ENCODE results near the gene AK2. TPM values are rescaled to one million over a fixed set of nuclear protein-coding genes. Genes with fewer than 3 reads are reported as not detected.

The AK2 gene
- total RNA-seq, 1 experiment from 2014 or later = 159 TPM

DNA sequence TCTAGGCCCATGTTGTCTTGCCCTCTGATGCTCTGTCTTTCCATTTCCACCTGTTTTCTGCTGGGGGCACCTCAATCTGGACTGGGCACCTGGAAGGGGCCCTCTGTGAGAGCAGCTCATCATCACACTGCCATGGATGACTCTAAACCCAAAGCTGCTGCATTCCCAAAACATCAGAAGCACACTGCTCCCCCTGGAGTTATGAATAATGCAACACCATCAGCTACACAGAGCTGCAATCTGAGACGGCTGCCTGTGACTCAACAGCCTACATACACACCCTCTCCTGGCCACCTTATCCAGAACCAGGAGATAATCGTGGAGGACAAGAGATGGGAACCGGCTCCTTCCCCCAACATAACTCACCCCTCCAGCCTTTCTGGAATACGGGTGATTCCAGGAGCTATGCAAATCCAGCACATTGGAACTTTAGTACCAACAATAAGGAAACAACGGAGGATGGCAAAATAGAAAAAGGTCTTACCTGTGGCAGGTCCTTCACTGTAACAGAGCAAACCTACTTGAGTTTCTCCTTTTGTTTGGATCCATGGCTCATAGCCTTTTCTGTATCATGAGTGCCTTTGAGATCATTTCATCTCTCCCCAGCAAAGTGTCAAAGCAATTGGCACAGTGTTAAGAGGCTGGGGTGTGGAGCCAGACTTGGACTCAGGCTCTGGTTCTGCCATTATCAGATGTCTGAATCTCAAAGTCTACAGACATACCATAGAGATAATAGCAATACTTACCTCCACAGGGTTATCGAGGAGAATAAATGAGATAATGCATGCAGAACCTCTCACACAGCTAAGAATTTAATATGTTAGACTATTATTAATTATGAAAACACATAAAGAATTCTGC lies 29.3 kb downstream of the AK2 start:
- H3K4me1 ChIP-seq (ENCODE audit: insufficient read depth, low read length) = no peaks in the 10 kb centered on the region
- no peak overlapping the region for H4K8ac ChIP-seq (replicated peaks; ENCODE audit: insufficient read length, low read depth, low read length)
- H4K91ac ChIP-seq (ENCODE audit: insufficient read length, low read depth, low read length) = no peak overlapping the region
- H2AFZ ChIP-seq (ENCODE audit: low read length) = no peak overlapping the region
- H3K9me3 ChIP-seq (ENCODE audit: control insufficient read depth, low read depth, low read length) = no peaks in the 10 kb centered on the region
- H3K4ac ChIP-seq (ENCODE audit: low read depth, low read length) = no peak overlapping the region
- no peak overlapping the region for H3K56ac ChIP-seq (ENCODE audit: insufficient read length, low read depth, low read length)
- no peak overlapping the region for H3K14ac ChIP-seq (ENCODE audit: insufficient read depth, low read length)
- no peaks in the 10 kb centered on the region for H3K23me2 ChIP-seq (ENCODE audit: insufficient read length, low read depth, low read length, poor library complexity, severe bottlenecking)
- H2BK12ac ChIP-seq (ENCODE audit: insufficient read length, low read depth, low read length) = no peak overlapping the region
- no peaks in the 10 kb centered on the region for H3K27me3 ChIP-seq (ENCODE audit: insufficient read depth, low read length)
- no peak overlapping the region for H2BK5ac ChIP-seq (ENCODE audit: insufficient read length, low read length)
- no peak overlapping the region for H2BK120ac ChIP-seq (ENCODE audit: low read depth, low read length, poor library complexity, severe bottlenecking)
- no peak overlapping the region for H2BK15ac ChIP-seq (ENCODE audit: low read depth, low read length)
- no peak overlapping the region for H3K18ac ChIP-seq (ENCODE audit: insufficient read length, low read depth, low read length)
- H3K27ac ChIP-seq (ENCODE audit: insufficient read length, low read depth, low read length) = no peak overlapping the region
- H3K4me2 ChIP-seq (ENCODE audit: insufficient read depth, insufficient read length, low read length) = no peak overlapping the region
- no peak overlapping the region for H2AK5ac ChIP-seq (ENCODE audit: insufficient read length, low read length)
- H4K5ac ChIP-seq (ENCODE audit: insufficient read length, low read depth, low read length) = no peak overlapping the region
- H3K9ac ChIP-seq (ENCODE audit: extremely low read depth, insufficient read length, low read length) = no peak overlapping the region
- Mint-ChIP-seq H3K4me3 (no peak overlapping the region), H3K9me3 (no peaks in the 10 kb centered on the region), H3K27me3 (ENCODE audit: low read depth) (no peaks in the 10 kb centered on the region; the same call in 1 of the 2 replicates), H3K4me1 (peaks cover 17 to 22% of the 10 kb centered on the region in 2 experiments), H3K27ac (peak overlapping the region in 1 of 3 experiments; percentile 80; a peak in 3 of 7 replicates), H3K36me3 (ENCODE audit: insufficient read depth in 1 of 3, low read depth in 3 of 3) (peaks cover 19 to 55% (median 37%) of the 10 kb centered on the region in 3 experiments; a peak in 6 of 7 replicates)
- H3K23ac ChIP-seq (ENCODE audit: insufficient read length, low read depth, low read length) = no peak overlapping the region
- no peaks in the 10 kb centered on the region for H4K20me1 ChIP-seq (ENCODE audit: control insufficient read depth, insufficient read depth, insufficient read length)
- no peak overlapping the region for H3T11ph ChIP-seq (ENCODE audit: low read length)
- no peaks in the 10 kb centered on the region for H3K79me1 ChIP-seq (ENCODE audit: insufficient read depth, low read depth, low read length, poor library complexity, severe bottlenecking)
- no CpG with 5 or more reads among the region's 6 CpGs for WGBS (ENCODE audit: extremely low coverage, insufficient read length, low lambda C conversion rate)
- H2BK20ac ChIP-seq (ENCODE audit: low read depth, low read length, poor library complexity, severe bottlenecking) = no peak overlapping the region
- TF ChIP-seq, protein P1, sequence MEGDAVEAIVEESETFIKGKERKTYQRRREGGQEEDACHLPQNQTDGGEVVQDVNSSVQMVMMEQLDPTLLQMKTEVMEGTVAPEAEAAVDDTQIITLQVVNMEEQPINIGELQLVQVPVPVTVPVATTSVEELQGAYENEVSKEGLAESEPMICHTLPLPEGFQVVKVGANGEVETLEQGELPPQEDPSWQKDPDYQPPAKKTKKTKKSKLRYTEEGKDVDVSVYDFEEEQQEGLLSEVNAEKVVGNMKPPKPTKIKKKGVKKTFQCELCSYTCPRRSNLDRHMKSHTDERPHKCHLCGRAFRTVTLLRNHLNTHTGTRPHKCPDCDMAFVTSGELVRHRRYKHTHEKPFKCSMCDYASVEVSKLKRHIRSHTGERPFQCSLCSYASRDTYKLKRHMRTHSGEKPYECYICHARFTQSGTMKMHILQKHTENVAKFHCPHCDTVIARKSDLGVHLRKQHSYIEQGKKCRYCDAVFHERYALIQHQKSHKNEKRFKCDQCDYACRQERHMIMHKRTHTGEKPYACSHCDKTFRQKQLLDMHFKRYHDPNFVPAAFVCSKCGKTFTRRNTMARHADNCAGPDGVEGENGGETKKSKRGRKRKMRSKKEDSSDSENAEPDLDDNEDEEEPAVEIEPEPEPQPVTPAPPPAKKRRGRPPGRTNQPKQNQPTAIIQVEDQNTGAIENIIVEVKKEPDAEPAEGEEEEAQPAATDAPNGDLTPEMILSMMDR (conservative IDR thresholded peaks at IDR 0.05) = no peak; the same call in 2 of the 3 replicates
- no peaks in the 10 kb centered on the region for H3K79me2 ChIP-seq (ENCODE audit: insufficient read depth, low read length)
- no peak for DNase-seq
